DOHH2 (cell line): ENCODE results near the gene ARID3A.

Source experiments
- CTCF ChIP-seq: fragments of 200-600 bp; sonication (generic); IDR thresholded peaks from one replicate; pipeline ENCODE4 v1.5.1; 2014; ENCODE audit warnings: antibody characterized with exemption, mild to moderate bottlenecking, low read depth, low read length; ENCODE audit not compliant: poor library complexity, severe bottlenecking
- EZH2phosphoT487 ChIP-seq: fragments of 200-600 bp; sonication (generic); IDR thresholded peaks from 2 replicates; pipeline ENCODE4 v1.6.1; 2017; ENCODE audit warnings: borderline replicate concordance, mild to moderate bottlenecking, antibody characterized with exemption, low read length, moderate library complexity, mixed read lengths

GRCh38 chr19:999379-999719 lies 73.5 kb downstream of the ARID3A start:
- TF ChIP-seq CTCF (no peak), EZH2phosphoT487 (no peak)
